ENCODE measurements around the gene E2F6.

E2F6 gene

GRCh38 chr2:11480406-11480805 lies 14.4 kb upstream of the E2F6 start:
- Histone ChIP-seq H3K27ac (ENCODE audit: extremely low read depth, low read depth, low read length) (no peak overlapping the region), H3K36me3 (ENCODE audit: control insufficient read depth in 2 of 2, insufficient read depth in 1 of 2, low read length in 2 of 2) (no peaks in the 10 kb centered on the region), H3K4me3 (ENCODE audit: low read depth, low read length) (no peak overlapping the region), H3K4me1 (ENCODE audit: control insufficient read depth, insufficient read depth, low read length) (peaks cover 8% of the 10 kb centered on the region), H3K9me3 (ENCODE audit: control insufficient read depth, insufficient read depth, low read depth, low read length) (no peaks in the 10 kb centered on the region)
- ChIA-PET CTCF (interaction anchor here (0.6 to 12.5 kb wide), 12 partner anchors 11 to 1302 kb away, joined by 3 to 282 read pairs (median 5); a partner anchor contains a TSS), POLR2A (no interaction called here)
- TF ChIP-seq ZFP41 (tag by site-specific recombination; IDR thresholded peaks at IDR 0.05; ENCODE audit: borderline replicate concordance) (no peak), ZSCAN30 (tag by site-specific recombination; IDR thresholded peaks at IDR 0.05) (no peak), ZNF544 (tag by site-specific recombination; IDR thresholded peaks at IDR 0.05) (no peak), ZNF623 (tag by site-specific recombination; IDR thresholded peaks at IDR 0.05) (no peak), KLF7 (tag by site-specific recombination; IDR thresholded peaks at IDR 0.05; ENCODE audit: borderline replicate concordance) (no peak), ZNF426 (tag by site-specific recombination; IDR thresholded peaks at IDR 0.05) (no peak), EGR2 (tag by site-specific recombination; IDR thresholded peaks at IDR 0.05; ENCODE audit: low read depth) (no peak), KLF10 (tag by site-specific recombination; IDR thresholded peaks at IDR 0.05) (no peak), ZNF174 (tag by site-specific recombination; IDR thresholded peaks at IDR 0.05) (no peak), ZNF16 (tag by site-specific recombination; IDR thresholded peaks at IDR 0.05; ENCODE audit: low read depth) (no peak), PBX3 (CRISPR knock-in tag; IDR thresholded peaks at IDR 0.05) (no peak), ZNF785 (tag by site-specific recombination; IDR thresholded peaks at IDR 0.05) (no peak), FEZF1 (tag by site-specific recombination; IDR thresholded peaks at IDR 0.05) (no peak), ZNF639 (tag by site-specific recombination; IDR thresholded peaks at IDR 0.05) (no peak), ZNF548 (tag by site-specific recombination; IDR thresholded peaks at IDR 0.05) (no peak), OVOL3 (tag by site-specific recombination; IDR thresholded peaks at IDR 0.05) (no peak), ZBTB6 (tag by site-specific recombination; IDR thresholded peaks at IDR 0.05) (no peak), ZNF155 (tag by site-specific recombination; IDR thresholded peaks at IDR 0.05) (no peak)

GRCh38 chr2:11478899-11479605 lies 13.1 kb upstream of the E2F6 start:
- Histone ChIP-seq H3K27ac (ENCODE audit: extremely low read depth, low read depth, low read length) (no peak overlapping the region), H3K36me3 (ENCODE audit: control insufficient read depth in 2 of 2, insufficient read depth in 1 of 2, low read length in 2 of 2) (no peaks in the 10 kb centered on the region), H3K4me3 (ENCODE audit: low read depth, low read length) (no peak overlapping the region), H3K4me1 (ENCODE audit: control insufficient read depth, insufficient read depth, low read length) (peaks cover 5% of the 10 kb centered on the region), H3K9me3 (ENCODE audit: control insufficient read depth, insufficient read depth, low read depth, low read length) (no peaks in the 10 kb centered on the region)
- no peak; the same call in 1 of the 2 replicates for TF ChIP-seq ZSCAN4 (tag by site-specific recombination; IDR thresholded peaks at IDR 0.05)
- TF ChIP-seq ZNF610 (tag by site-specific recombination; IDR thresholded peaks at IDR 0.05; ENCODE audit: borderline replicate concordance) = no peak
- TF ChIP-seq KLF16 (tag by site-specific recombination; IDR thresholded peaks at IDR 0.05) = no peak
- TF ChIP-seq ZNF600 (tag by site-specific recombination; IDR thresholded peaks at IDR 0.05) = peak; percentile 55; the same call in 1 of the 2 replicates
- no peak for TF ChIP-seq ZNF548 (tag by site-specific recombination; IDR thresholded peaks at IDR 0.05)
- no peak for TF ChIP-seq ZNF211 (tag by site-specific recombination; IDR thresholded peaks at IDR 0.05; ENCODE audit: low read depth)
- TF ChIP-seq ZNF16 (tag by site-specific recombination; IDR thresholded peaks at IDR 0.05; ENCODE audit: low read depth) = no peak
- TF ChIP-seq ZNF324 (tag by site-specific recombination; IDR thresholded peaks at IDR 0.05) = no peak
- ChIA-PET POLR2A (no interaction called here), CTCF (interaction anchor here (0.6 to 12.5 kb wide), 15 partner anchors 9 to 346 kb away, joined by 3 to 282 read pairs (median 5); partner anchors contain the start of genes E2F6 and GREB1)

Measured in HEK293 (cell line).